Astrocyte (in vitro differentiated cells and primary cell): ENCODE data around the gene RPE65. TPM values are rescaled to one million over a fixed set of nuclear protein-coding genes. Genes with fewer than 3 reads are reported as not detected.

Source experiments
- DNase-seq: peaks from one replicate; pipeline ENCODE4 v3.0.0-alpha.2; 2010; ENCODE audit warnings: low read depth
- FAIRE-seq: peaks from 2 replicates; lab custom pipeline; 2011; peaks lifted over from hg19 to GRCh38; lab: Jason Lieb, UNC
- H2AFZ ChIP-seq: 2 replicates; pipeline ENCODE4 v1.6.0; 2012; ENCODE audit warnings: low read depth, low read length, inconsistent platforms
- H3K27ac ChIP-seq: 2 replicates; pipeline ENCODE4 v1.5.1; 2011; ENCODE audit warnings: low read depth, low read length, inconsistent platforms
- H3K27me3 ChIP-seq: 2 replicates; pipeline ENCODE4 v1.6.0; 2011; ENCODE audit warnings: low read length, inconsistent platforms; ENCODE audit not compliant: insufficient read depth
- H3K36me3 ChIP-seq: 2 replicates; pipeline ENCODE4 v1.5.1; 2011; ENCODE audit warnings: low read length, inconsistent platforms; ENCODE audit not compliant: insufficient read depth
- H3K4me1 ChIP-seq: 2 replicates; pipeline ENCODE4 v1.5.1; 2011; ENCODE audit warnings: low read length, inconsistent platforms; ENCODE audit not compliant: insufficient read depth
- H3K4me2 ChIP-seq: 2 replicates; pipeline ENCODE4 v1.6.0; 2012; ENCODE audit warnings: low read length, inconsistent platforms
- H3K4me3 ChIP-seq: 2 replicates; pipeline ENCODE4 v1.5.1; 2011; ENCODE audit warnings: low read depth, mild to moderate bottlenecking, low read length, inconsistent platforms; ENCODE audit not compliant: insufficient read depth
- H3K79me2 ChIP-seq: 2 replicates; pipeline ENCODE4 v1.6.0; 2012; ENCODE audit warnings: mild to moderate bottlenecking, low read length, inconsistent platforms; ENCODE audit not compliant: insufficient read depth
- H3K9ac ChIP-seq: 2 replicates; pipeline ENCODE4 v1.6.0; 2012; ENCODE audit warnings: mild to moderate bottlenecking, low read length, inconsistent platforms
- H3K9me3 ChIP-seq: 2 replicates; pipeline ENCODE4 v1.5.1; 2012; ENCODE audit warnings: low read depth, mild to moderate bottlenecking, low read length, inconsistent platforms; ENCODE audit not compliant: insufficient read depth
- H4K20me1 ChIP-seq: 2 replicates; pipeline ENCODE4 v1.6.0; 2012; ENCODE audit warnings: low read length, inconsistent platforms; ENCODE audit not compliant: insufficient read depth
- H3K27ac Mint-ChIP-seq: one replicate; pipeline ENCODE4 v1.8.0; 2021; ENCODE audit warnings: mild to moderate bottlenecking, mixed read lengths; ENCODE audit not compliant: unreplicated experiment
- H3K27me3 Mint-ChIP-seq: one replicate; pipeline ENCODE4 v1.8.0; 2021; ENCODE audit warnings: low read depth, mixed read lengths; ENCODE audit not compliant: unreplicated experiment
- H3K36me3 Mint-ChIP-seq: one replicate; pipeline ENCODE4 v1.8.0; 2021; ENCODE audit warnings: low read depth, mixed read lengths; ENCODE audit not compliant: unreplicated experiment
- H3K4me1 Mint-ChIP-seq: one replicate; pipeline ENCODE4 v1.8.0; 2021; ENCODE audit warnings: low read depth, mixed read lengths; ENCODE audit not compliant: unreplicated experiment
- H3K4me3 Mint-ChIP-seq: one replicate; pipeline ENCODE4 v1.8.0; 2021; ENCODE audit warnings: mild to moderate bottlenecking, moderate library complexity, mixed read lengths; ENCODE audit not compliant: unreplicated experiment
- H3K9me3 Mint-ChIP-seq: one replicate; pipeline ENCODE4 v1.8.0; 2021; ENCODE audit warnings: mild to moderate bottlenecking, mixed read lengths; ENCODE audit not compliant: unreplicated experiment
- EZH2 ChIP-seq: IDR thresholded peaks from 2 replicates; pipeline ENCODE4 v1.6.1; 2012; ENCODE audit warnings: mild to moderate bottlenecking, low read length, inconsistent platforms; ENCODE audit not compliant: insufficient read depth
- total RNA-seq: library from RNA; stranded (reverse); gene quantifications from 2 replicates; pipeline ENCODE4 v1.2.1, GENCODE V29; 2021
- TF ChIP-seq, protein P1 (sequence below): IDR thresholded peaks from 2 replicates; pipeline ENCODE4 v1.5.1; 2011; ENCODE audit warnings: low read depth, mild to moderate bottlenecking, inconsistent platforms, low read length, moderate library complexity; ENCODE audit not compliant: insufficient read depth

The RPE65 gene
- total RNA-seq, 1 donor from 2014 or later = 0.27 TPM

DNA sequence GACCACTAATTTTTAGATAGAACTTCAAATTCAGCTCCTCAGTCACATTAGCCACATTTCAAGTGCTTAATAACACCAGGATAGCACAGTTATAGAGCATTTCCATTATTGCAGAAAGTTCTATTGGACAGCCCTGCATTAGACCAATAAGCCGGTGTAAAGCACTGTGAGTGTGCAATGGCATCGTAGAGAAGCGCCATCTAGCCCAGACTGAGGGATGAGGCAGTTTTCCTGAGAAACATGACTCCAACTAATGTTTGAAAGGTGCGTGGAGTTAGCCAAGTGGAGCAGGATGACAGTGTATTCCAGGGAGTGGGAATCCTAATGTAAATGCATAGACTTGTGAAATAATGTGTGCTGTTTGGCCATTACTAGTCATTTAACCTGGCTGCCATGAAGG is 7.7 kb downstream of the RPE65 start:
- no peaks in the 10 kb centered on the region for H3K27me3 ChIP-seq
- H4K20me1 ChIP-seq = no peaks in the 10 kb centered on the region
- H3K36me3 Mint-ChIP-seq = no peaks in the 10 kb centered on the region
- H3K4me1 Mint-ChIP-seq = peaks cover 2% of the 10 kb centered on the region
- no peaks in the 10 kb centered on the region for H3K36me3 ChIP-seq
- H3K4me1 ChIP-seq = peaks cover 4% of the 10 kb centered on the region
- H3K27ac ChIP-seq = no peak overlapping the region
- no peak overlapping the region for H3K4me3 ChIP-seq
- no peaks in the 10 kb centered on the region for H3K27me3 Mint-ChIP-seq
- H3K27ac Mint-ChIP-seq = no peak overlapping the region
- H3K4me3 Mint-ChIP-seq = no peak overlapping the region
- FAIRE-seq (no peak), DNase-seq (no peak)
- H2AFZ ChIP-seq = no peak overlapping the region
- no peak overlapping the region for H3K9ac ChIP-seq
- no peaks in the 10 kb centered on the region for H3K9me3 Mint-ChIP-seq
- H3K4me2 ChIP-seq = no peak overlapping the region
- H3K9me3 ChIP-seq = no peaks in the 10 kb centered on the region
- H3K79me2 ChIP-seq = no peaks in the 10 kb centered on the region
- TF ChIP-seq EZH2 = no peak
- TF ChIP-seq, protein P1, sequence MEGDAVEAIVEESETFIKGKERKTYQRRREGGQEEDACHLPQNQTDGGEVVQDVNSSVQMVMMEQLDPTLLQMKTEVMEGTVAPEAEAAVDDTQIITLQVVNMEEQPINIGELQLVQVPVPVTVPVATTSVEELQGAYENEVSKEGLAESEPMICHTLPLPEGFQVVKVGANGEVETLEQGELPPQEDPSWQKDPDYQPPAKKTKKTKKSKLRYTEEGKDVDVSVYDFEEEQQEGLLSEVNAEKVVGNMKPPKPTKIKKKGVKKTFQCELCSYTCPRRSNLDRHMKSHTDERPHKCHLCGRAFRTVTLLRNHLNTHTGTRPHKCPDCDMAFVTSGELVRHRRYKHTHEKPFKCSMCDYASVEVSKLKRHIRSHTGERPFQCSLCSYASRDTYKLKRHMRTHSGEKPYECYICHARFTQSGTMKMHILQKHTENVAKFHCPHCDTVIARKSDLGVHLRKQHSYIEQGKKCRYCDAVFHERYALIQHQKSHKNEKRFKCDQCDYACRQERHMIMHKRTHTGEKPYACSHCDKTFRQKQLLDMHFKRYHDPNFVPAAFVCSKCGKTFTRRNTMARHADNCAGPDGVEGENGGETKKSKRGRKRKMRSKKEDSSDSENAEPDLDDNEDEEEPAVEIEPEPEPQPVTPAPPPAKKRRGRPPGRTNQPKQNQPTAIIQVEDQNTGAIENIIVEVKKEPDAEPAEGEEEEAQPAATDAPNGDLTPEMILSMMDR = no peak

DNA sequence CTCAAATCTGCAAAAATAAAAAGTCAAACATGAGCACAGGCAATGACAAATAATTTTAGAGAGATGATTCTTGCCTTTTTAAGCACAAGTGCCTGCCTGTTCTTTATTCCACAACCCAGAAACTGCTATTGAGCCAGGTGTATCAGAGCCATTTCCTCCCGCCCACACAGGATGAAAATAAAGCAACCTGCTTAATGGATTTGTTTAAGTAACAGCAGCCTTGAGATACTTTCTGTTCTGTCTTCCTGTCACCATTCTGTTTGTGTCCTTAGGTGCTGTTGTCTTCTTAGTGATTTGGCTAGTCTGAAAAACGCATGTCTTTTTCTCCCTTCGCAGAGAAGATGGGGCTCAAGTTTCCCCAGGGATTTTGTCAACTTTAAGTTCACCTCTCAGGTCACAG is 11.4 kb downstream of the RPE65 start:
- Mint-ChIP-seq H3K4me1 (peaks cover under 1% of the 10 kb centered on the region), H3K27ac (no peak overlapping the region), H3K27me3 (no peaks in the 10 kb centered on the region), H3K9me3 (no peaks in the 10 kb centered on the region), H3K4me3 (no peak overlapping the region), H3K36me3 (no peaks in the 10 kb centered on the region)
- FAIRE-seq (no peak), DNase-seq (no peak)
- Histone ChIP-seq H3K27me3 (no peaks in the 10 kb centered on the region), H4K20me1 (no peaks in the 10 kb centered on the region), H3K9ac (no peak overlapping the region), H3K4me3 (no peak overlapping the region), H3K36me3 (no peaks in the 10 kb centered on the region), H3K79me2 (no peaks in the 10 kb centered on the region), H3K4me2 (no peak overlapping the region), H3K4me1 (peaks cover 1% of the 10 kb centered on the region), H3K27ac (no peak overlapping the region), H3K9me3 (no peaks in the 10 kb centered on the region), H2AFZ (no peak overlapping the region)
- TF ChIP-seq, protein P1 = no peak
- TF ChIP-seq EZH2 = no peak

DNA sequence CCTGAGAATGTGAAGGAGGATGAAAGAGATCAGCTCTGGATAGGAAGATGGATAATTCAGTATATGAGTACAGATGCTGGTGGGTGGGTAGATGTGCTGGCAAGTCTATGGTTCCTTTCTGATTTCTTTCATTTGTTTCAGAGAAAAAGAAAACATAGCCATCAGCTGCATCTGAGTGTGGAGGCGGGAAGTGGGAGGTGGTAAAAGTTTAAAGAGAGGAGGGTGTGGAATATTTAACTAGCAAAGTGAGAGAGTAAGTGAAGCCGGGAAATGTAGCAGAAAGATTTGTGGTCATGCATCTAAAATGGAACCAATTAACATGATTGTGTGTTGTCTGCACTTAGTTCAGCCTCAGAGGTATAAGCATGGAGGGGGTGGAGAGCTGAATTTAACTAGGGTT is 16.4 kb downstream of the RPE65 start:
- Mint-ChIP-seq H3K27me3 (no peaks in the 10 kb centered on the region), H3K4me3 (no peak overlapping the region), H3K9me3 (no peaks in the 10 kb centered on the region), H3K36me3 (no peaks in the 10 kb centered on the region), H3K4me1 (no peaks in the 10 kb centered on the region), H3K27ac (no peak overlapping the region)
- no peak overlapping the region for H3K4me3 ChIP-seq
- FAIRE-seq (no peak), DNase-seq (no peak)
- H3K27me3 ChIP-seq = no peaks in the 10 kb centered on the region
- H3K4me2 ChIP-seq = no peak overlapping the region
- no peak overlapping the region for H2AFZ ChIP-seq
- no peaks in the 10 kb centered on the region for H3K79me2 ChIP-seq
- no peak overlapping the region for H3K9ac ChIP-seq
- H3K27ac ChIP-seq = no peak overlapping the region
- TF ChIP-seq, protein P1 = no peak
- TF ChIP-seq EZH2 = no peak
- no peaks in the 10 kb centered on the region for H3K4me1 ChIP-seq
- no peaks in the 10 kb centered on the region for H3K36me3 ChIP-seq
- no peaks in the 10 kb centered on the region for H3K9me3 ChIP-seq
- H4K20me1 ChIP-seq = no peaks in the 10 kb centered on the region
